ENCODE measurements around the gene INPP5D.

GRCh38 chr2:233208382-233209116 lies 148.4 kb downstream of the INPP5D start:
- no peak for TF ChIP-seq CTCF (IDR thresholded peaks at IDR 0.05)
- no peak for TF ChIP-seq POLR2A (IDR thresholded peaks at IDR 0.05)

Measured in stomach (tissue), 4 donors.